GM12864 (cell line): ENCODE results near the gene ZMAT5.

ENCODE experiments used
- DNase-seq: peaks from one replicate; pipeline ENCODE4 v3.0.0-alpha.2; 2011; ENCODE audit warnings: low read depth
- H3K4me3 ChIP-seq: 2 replicates; pipeline ENCODE4 v1.5.1; 2011; ENCODE audit warnings: mild to moderate bottlenecking, low read depth, low read length, control low read depth
- CTCF ChIP-seq: IDR thresholded peaks from 2 replicates; pipeline ENCODE4 v1.5.1; 2011; ENCODE audit warnings: low read depth, mild to moderate bottlenecking, moderate library complexity, low read length, control low read depth, inconsistent platforms; ENCODE audit errors: missing control alignments

Gene ZMAT5

GRCh38 chr22:29710922-29711593, 55.7 kb downstream of the ZMAT5 start:
- no peak for TF ChIP-seq CTCF
- H3K4me3 ChIP-seq: no peak overlapping the region
- DNase-seq: no peak

DNA sequence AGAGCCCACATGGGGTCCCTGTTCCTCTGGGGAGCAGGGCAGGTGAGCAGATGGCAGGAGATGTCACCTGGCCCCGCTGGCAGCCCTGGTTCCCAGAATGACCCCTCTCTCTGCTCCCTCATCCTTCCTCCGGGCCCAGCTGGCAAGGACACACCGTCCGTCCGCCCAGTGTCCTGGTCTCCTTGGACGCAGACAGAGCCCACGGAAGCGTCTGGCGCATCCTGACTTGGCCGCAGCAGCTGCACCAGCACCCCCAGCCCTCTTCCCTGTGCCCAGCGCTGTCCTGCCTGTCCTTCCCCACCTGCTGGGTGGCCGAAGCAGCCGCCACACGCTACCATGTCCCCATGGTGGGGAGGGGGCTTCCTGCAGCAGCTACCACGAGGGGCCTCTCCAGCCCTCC, 56.6 kb downstream of the ZMAT5 start:
- TF ChIP-seq CTCF: no peak
- no peak overlapping the region for H3K4me3 ChIP-seq
- no peak for DNase-seq

GRCh38 chr22:29707471-29707870, 59.3 kb downstream of the ZMAT5 start:
- no peak for DNase-seq
- no peak for TF ChIP-seq CTCF
- H3K4me3 ChIP-seq: no peak overlapping the region

GRCh38 chr22:29707010-29707409, 59.8 kb downstream of the ZMAT5 start:
- no peak for TF ChIP-seq CTCF
- H3K4me3 ChIP-seq: no peak overlapping the region
- no peak for DNase-seq

DNA sequence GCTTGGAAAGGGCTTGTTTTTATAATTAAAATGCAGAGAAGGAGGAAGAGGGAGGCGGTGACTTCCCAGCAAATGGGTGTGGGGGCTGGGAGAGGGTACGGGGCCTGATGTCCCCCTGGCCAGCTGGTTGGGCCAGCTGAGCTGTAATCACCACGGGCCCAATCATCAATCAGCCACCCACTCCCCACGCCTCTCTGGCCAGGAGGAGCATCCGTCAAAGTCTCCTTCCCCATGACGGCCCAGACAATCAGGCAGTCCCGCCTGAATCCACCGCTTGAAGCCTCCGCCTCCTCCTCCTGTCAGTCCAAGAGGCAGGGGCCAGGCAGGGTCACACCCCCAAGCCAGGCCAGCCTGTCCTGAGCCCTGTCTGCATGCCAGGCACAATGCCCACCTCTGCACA, 60.3 kb downstream of the ZMAT5 start:
- no peak for DNase-seq
- no peak for TF ChIP-seq CTCF
- no peak overlapping the region for H3K4me3 ChIP-seq

DNA sequence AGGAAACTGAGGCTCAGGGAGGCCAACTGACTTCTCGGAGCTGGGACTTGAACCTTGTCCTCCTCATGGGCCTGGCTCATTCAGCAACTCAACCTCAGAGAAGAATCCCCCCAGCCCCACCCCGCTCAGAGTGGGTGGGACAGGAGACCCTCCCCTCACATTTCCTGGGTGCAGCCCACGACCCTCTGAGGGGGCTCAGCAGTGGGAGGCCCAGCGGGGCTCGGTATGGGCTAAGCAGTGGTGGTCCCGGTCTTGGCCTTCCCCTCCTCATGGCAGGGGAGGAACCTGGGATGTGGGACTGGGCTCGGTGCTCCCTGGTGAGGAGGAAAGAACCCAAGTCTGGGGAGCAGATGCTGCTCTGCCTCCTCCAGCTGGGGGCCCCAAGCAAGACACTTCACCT, 61.2 kb downstream of the ZMAT5 start:
- TF ChIP-seq CTCF: no peak
- no peak for DNase-seq
- H3K4me3 ChIP-seq: no peak overlapping the region
